HG03280 (cell line): ENCODE data around the gene GJB6.
A peak's percentile ranks its signal among the peaks of the same experiment; 100 is the strongest.
"Not testable (repeated sequence)": the region's sequence is repeated elsewhere in the genome, so short reads cannot be mapped to it uniquely, and the experiment has no call there.

ENCODE experiments used
- ATAC-seq: cut with Tn5 transposase; IDR thresholded peaks from one replicate; pipeline ENCODE4 v1.9.1; 2021; ENCODE audit warnings: mild to moderate bottlenecking, moderate library complexity; ENCODE audit not compliant: unreplicated experiment

Gene GJB6

GRCh38 chr13:20231839-20232555 is at the start of gene GJB6:
GJB6 (minus strand) TSS chr13:20232319; CDS start chr13:20223480, 8,839 bp downstream.
- ATAC-seq: no peak

DNA sequence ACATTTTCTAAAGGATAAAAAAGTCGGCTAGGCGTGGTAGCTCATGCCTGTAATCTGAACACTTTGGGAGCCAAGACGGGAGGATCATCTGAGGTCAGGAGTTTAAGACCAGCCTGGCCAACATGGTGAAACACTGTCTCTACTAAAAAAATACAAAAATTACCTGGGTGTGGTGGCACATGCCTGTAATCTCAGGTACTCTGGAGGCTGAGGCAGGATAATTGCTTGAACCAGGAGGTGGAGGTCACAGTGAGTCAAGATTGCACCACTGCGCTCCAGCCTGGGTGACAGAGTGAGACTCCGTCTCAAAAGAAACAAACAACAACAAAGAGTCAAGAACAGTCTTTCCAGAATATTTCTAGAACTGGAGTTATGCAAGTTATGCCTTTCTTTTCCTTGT is 44.8 kb upstream of the GJB6 start:
- ATAC-seq: not testable (repeated sequence)

- no peak for ATAC-seq
Measured at GRCh38 chr13:20274466-20274865, 42.3 kb upstream of the GJB6 start.

DNA sequence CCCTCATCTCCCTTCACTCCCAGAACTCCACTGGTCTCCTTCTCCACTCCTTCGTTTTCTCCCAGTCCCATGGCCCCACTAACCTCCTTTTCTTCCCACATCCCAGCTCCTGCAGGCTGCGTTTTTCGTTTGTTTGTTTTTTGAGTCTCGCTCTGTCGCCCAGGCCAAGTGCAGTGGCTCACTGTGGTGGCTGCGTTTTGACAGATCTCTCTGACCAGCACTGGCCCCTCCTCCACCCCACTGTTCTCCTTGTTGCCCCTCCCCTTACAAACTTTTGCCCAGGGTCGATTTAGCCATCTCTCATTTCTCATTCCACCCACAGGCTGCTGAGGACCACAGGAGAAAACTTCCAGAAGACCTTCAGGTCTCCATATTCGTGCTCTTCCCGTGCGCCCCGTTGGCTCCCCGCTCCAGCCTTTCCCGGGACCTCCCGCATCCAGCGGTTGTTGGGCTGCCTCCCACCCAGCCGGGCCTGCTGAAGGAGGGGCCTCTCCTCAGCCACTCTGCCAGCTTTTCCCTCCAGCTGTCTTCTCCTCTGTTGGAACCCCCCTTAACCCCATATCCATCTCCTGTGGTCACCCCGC is 40.6 kb upstream of the GJB6 start:
- no peak for ATAC-seq

GRCh38 chr13:20272104-20272503 is 40.0 kb upstream of the GJB6 start:
- no peak for ATAC-seq

- no peak for ATAC-seq
Measured at GRCh38 chr13:20271441-20271840, 39.3 kb upstream of the GJB6 start.

DNA sequence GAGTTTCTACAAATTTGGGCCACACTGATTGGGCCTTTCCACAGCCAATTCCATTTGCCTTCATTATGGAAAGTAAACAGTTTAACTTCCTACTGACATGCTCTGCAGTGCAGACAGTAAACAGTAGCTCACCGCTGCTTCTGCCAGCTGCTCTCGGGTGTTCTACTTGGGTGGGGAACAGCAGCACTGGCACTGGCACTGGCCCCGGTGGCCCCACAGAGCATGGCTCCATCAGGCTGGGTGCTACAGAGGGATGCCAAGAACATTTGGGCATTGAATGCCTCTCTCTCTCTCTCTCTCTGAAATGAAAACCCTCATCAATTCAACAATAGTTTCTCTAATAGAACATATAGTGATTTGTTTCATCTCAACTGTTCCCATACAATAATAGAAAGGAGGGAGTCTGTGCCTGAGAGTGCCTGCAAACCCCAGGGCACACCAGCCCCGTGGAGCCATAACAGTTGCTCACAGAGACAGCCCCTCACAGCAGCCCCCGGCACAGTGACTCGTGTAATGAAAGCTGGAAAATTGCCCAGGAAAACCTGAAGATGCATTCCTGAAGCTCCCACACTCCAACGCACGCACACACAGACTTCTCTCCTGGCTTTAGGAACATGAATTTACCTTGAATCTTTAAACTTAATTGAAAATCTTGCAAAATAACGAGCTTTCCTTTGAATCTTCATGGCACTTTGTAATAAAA is 38.2 kb upstream of the GJB6 start:
- ATAC-seq: no peak

GRCh38 chr13:20264271-20265018 is 32.3 kb upstream of the GJB6 start:
- ATAC-seq: peak; percentile 74

DNA sequence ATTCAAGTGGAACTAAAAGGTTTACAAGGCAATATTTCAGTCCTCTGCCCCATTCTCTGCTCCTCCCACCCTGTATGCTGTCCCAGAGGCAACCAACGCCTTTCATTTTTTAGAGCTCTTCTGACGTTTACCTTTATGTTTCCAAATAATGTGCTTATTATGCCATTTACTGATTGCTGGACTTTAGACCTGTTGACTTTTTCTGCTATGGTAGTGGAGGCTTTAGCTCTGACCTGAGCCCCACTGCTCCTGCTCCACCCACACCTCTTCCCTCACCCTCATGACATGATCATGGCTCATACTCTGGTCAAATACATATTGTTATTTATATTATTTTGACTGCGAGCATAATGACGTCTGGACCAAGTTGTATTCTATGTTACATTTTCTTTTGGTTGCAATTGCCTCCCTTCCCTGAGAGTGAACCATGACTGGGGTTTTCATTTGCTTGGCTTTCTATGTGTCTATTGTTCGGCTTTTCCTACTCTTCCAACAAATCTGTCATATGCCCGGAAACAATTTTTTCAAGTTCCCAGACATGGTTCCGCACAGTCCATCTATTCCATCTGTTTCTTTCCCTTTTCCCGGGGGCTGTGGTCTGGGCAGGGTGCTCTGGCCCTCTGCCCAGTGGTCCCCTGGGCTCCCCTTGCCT is 31.4 kb upstream of the GJB6 start:
- ATAC-seq: no peak

DNA sequence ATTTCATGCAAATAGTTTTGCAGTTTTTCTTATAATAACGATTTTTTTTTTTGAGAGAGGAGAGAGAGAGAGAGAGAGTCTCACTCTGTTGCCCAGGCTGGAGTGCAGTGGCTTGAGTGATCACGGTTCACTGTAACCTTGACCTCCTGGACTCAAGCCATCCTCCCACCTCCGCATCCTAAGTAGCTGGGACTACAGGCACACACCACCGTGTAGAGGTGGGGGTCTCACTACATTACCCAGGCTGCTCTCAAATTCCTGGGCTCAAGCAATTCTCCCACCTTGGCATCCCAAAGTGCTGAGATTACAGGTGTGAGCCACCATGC is 26.8 kb upstream of the GJB6 start:
- ATAC-seq: no peak

- ATAC-seq: no peak
Measured at GRCh38 chr13:20258208-20258962, 26.3 kb upstream of the GJB6 start.

DNA sequence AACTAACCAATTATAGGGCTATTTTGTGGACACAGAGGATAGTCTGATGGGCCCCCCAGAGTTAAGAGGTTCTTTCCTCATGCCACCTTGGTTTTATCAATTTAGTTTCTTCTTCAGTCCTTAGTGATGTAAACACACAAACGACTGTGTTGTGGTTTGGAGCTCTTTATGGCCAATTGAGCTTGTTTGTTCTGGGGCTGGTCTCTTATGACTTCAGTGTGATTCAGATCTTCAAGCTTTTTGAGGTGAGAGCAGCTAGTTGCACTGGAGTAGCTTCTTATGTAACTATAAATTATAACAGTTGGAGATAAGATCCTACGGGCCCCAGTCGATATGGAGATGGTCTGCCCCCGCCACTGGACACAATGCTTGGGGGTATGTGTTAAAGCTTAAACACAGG is 22.0 kb upstream of the GJB6 start:
- no peak for ATAC-seq

DNA sequence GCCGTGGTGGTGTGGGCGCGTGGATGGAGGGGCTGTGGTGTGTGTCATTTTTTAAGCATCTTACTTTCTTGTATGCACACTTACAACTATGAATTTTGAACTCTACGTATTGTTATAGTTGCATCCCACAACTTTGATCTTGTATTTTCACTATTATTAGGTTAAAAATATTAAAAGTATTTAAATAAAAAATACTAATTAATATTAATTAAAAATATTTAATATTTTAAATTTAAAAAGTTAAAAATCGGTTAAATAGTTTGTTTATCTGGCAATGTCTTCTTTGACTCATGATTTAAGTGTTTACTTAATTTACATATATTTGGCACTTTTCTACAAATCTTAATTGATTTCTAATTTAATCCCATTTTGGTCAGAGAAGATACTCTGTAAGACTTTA is 17.8 kb upstream of the GJB6 start:
- ATAC-seq: no peak

DNA sequence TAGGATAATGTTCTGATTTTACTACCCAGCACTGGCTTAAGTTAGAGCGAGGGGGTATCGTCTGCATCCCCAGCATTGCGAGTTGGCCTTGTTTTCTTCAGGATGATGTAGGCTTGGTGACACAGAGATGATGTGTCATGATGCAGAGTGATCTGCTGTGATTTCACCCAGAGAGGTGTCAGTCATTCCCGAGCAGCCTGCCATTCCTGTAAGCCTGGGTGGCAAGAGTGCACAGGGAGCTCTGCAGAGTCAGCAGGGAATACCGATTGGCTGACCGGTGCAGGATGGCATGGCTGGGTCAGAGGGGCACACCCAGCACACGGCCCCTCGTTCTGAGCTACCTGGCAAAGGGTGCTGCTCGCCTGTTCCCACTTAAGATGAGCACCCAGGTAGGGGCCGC is 15.8 kb upstream of the GJB6 start:
- no peak for ATAC-seq

GRCh38 chr13:20247403-20247802 is 15.3 kb upstream of the GJB6 start:
- ATAC-seq: no peak

DNA sequence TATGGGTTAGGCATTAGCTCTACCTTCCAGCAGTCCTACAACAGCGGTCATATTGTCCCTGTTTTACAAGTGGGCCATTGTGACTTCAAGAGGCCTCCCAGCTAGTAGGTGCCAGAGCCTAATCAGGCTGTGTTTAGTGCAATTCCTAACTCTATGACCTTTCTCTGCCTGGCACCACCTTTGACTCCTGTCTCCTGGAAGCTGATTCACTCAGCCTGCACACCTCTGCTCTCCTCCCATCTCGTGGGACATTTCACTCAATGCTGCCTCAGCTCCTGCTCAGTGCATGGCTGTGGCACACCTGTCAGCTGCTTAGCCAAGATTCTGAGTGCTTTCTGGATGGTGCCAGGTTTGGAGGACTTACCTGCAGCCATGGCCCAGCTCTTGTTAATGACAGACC is 9.5 kb upstream of the GJB6 start:
- ATAC-seq: no peak

- no peak for ATAC-seq
Measured at GRCh38 chr13:20239748-20240147, 7.6 kb upstream of the GJB6 start.

GRCh38 chr13:20232556-20233277 is 598 bp upstream of the GJB6 start:
- no peak for ATAC-seq

- ATAC-seq: no peak
Measured at GRCh38 chr13:20230913-20231838, 943 bp downstream of the GJB6 start.
